OCI-LY1 (cell line): ENCODE results near the gene PTH2R.
"Not testable (repeated sequence)": the region's sequence is repeated elsewhere in the genome, so short reads cannot be mapped to it uniquely, and the experiment has no call there.

Experiments
- H2AFZ ChIP-seq: fragments of 200-600 bp; sonication (generic), shearing (Covaris generic); 2 replicates; pipeline ENCODE4 v1.6.0; 2014; ENCODE audit warnings: antibody characterized with exemption, mild to moderate bottlenecking, low read length
- H3F3A ChIP-seq: fragments of 200-600 bp; sonication (generic), shearing (Covaris generic); 2 replicates; pipeline ENCODE4 v1.6.0; 2014; ENCODE audit warnings: mild to moderate bottlenecking, antibody characterized with exemption, low read length, moderate library complexity; ENCODE audit not compliant: insufficient read depth
- H3K27ac ChIP-seq: fragments of 200-600 bp; sonication (generic); 2 replicates; pipeline ENCODE4 v1.5.1; 2014; ENCODE audit warnings: low read length, mixed run types, mild to moderate bottlenecking, low read depth; ENCODE audit not compliant: poor library complexity, severe bottlenecking
- H3K27me3 ChIP-seq: fragments of 200-600 bp; sonication (generic); 2 replicates; pipeline ENCODE4 v1.6.0; 2014; ENCODE audit warnings: antibody characterized with exemption, mild to moderate bottlenecking, low read length, moderate library complexity; ENCODE audit not compliant: insufficient read depth
- H3K36me3 ChIP-seq: fragments of 200-600 bp; sonication (generic); 2 replicates; pipeline ENCODE4 v1.6.1; 2014; ENCODE audit warnings: mild to moderate bottlenecking, antibody characterized with exemption, low read length, moderate library complexity, mixed read lengths; ENCODE audit not compliant: insufficient read depth
- H3K4me1 ChIP-seq: fragments of 200-600 bp; sonication (generic); 2 replicates; pipeline ENCODE4 v1.5.1; 2014; ENCODE audit warnings: mild to moderate bottlenecking, low read length, moderate library complexity; ENCODE audit not compliant: insufficient read depth, severe bottlenecking
- H3K4me2 ChIP-seq: fragments of 200-600 bp; sonication (generic), shearing (Covaris generic); 2 replicates; pipeline ENCODE4 v1.6.1; 2014; ENCODE audit warnings: low read length
- H3K4me3 ChIP-seq: fragments of 200-600 bp; sonication (generic); 2 replicates; pipeline ENCODE4 v1.5.1; 2014; ENCODE audit warnings: low read length, low read depth, mild to moderate bottlenecking, mixed read lengths; ENCODE audit not compliant: poor library complexity, severe bottlenecking
- H3K79me2 ChIP-seq: fragments of 200-600 bp; shearing (Covaris generic); 2 replicates; pipeline ENCODE4 v1.6.1; 2016; ENCODE audit warnings: mixed run types, low read length, mixed read lengths; ENCODE audit not compliant: insufficient read depth
- H3K9ac ChIP-seq: fragments of 200-600 bp; sonication (generic), shearing (Covaris generic); 2 replicates; pipeline ENCODE4 v1.6.1; 2014; ENCODE audit warnings: mild to moderate bottlenecking, low read length, mixed read lengths
- H3K9me2 ChIP-seq: fragments of 200-600 bp; sonication (generic), shearing (Covaris generic); 2 replicates; pipeline ENCODE4 v1.6.1; 2014; ENCODE audit warnings: low read depth, mild to moderate bottlenecking, low read length, mixed read lengths
- H3K9me3 ChIP-seq: fragments of 200-600 bp; shearing (Covaris generic); 2 replicates; pipeline ENCODE4 v1.6.1; 2014; ENCODE audit warnings: low read length, mixed read lengths
- H4K20me1 ChIP-seq: fragments of 200-600 bp; sonication (generic), shearing (Covaris generic); 2 replicates; pipeline ENCODE4 v1.6.0; 2016; ENCODE audit warnings: mild to moderate bottlenecking, low read length; ENCODE audit not compliant: insufficient read depth
- CTCF ChIP-seq: fragments of 200-600 bp; sonication (generic), shearing (Covaris generic); IDR thresholded peaks from 2 replicates; pipeline ENCODE4 v1.5.1; 2017; ENCODE audit warnings: mild to moderate bottlenecking, antibody characterized with exemption, low read length, moderate library complexity, mixed read lengths
- EZH2 ChIP-seq: fragments of 200-600 bp; sonication (generic), shearing (Covaris generic); IDR thresholded peaks from 2 replicates; pipeline ENCODE4 v1.8.0; 2017; ENCODE audit warnings: borderline replicate concordance, mixed run types, mild to moderate bottlenecking, antibody characterized with exemption, low read length, moderate library complexity, mixed read lengths

Gene PTH2R

GRCh38 chr2:208496129-208496528, 89.5 kb downstream of the PTH2R start:
- H3K36me3 ChIP-seq = no peaks in the 10 kb centered on the region
- H3K4me3 ChIP-seq = no peak overlapping the region
- TF ChIP-seq EZH2 = no peak
- TF ChIP-seq CTCF = no peak
- H3K4me2 ChIP-seq = no peak overlapping the region
- H3K9ac ChIP-seq = no peak overlapping the region
- H3K79me2 ChIP-seq = no peaks in the 10 kb centered on the region
- no peaks in the 10 kb centered on the region for H3K9me3 ChIP-seq
- no peaks in the 10 kb centered on the region for H3K9me2 ChIP-seq
- H3F3A ChIP-seq = no peaks in the 10 kb centered on the region
- H4K20me1 ChIP-seq = no peaks in the 10 kb centered on the region
- H3K27me3 ChIP-seq = no peaks in the 10 kb centered on the region
- H2AFZ ChIP-seq = no peak overlapping the region
- H3K27ac ChIP-seq = no peak overlapping the region
- no peaks in the 10 kb centered on the region for H3K4me1 ChIP-seq

- H3K27ac ChIP-seq = no peak overlapping the region
- no peaks in the 10 kb centered on the region for H3K79me2 ChIP-seq
- no peak for TF ChIP-seq EZH2
- no peak for TF ChIP-seq CTCF
- H3K9ac ChIP-seq = no peak overlapping the region
- H3K4me2 ChIP-seq = no peak overlapping the region
- no peak overlapping the region for H2AFZ ChIP-seq
- no peaks in the 10 kb centered on the region for H3K36me3 ChIP-seq
- H3F3A ChIP-seq = no peaks in the 10 kb centered on the region
- H3K9me2 ChIP-seq = no peaks in the 10 kb centered on the region
- H4K20me1 ChIP-seq = no peaks in the 10 kb centered on the region
- H3K4me1 ChIP-seq = no peaks in the 10 kb centered on the region
- H3K4me3 ChIP-seq = no peak overlapping the region
- no peaks in the 10 kb centered on the region for H3K9me3 ChIP-seq
- no peaks in the 10 kb centered on the region for H3K27me3 ChIP-seq
Measured at GRCh38 chr2:208501206-208501605, 94.6 kb downstream of the PTH2R start.

- Histone ChIP-seq H3K4me2 (no peak overlapping the region), H3K4me1 (no peaks in the 10 kb centered on the region), H3F3A (no peaks in the 10 kb centered on the region), H3K27me3 (no peaks in the 10 kb centered on the region), H3K36me3 (no peaks in the 10 kb centered on the region), H3K4me3 (no peak overlapping the region), H2AFZ (no peak overlapping the region), H3K79me2 (no peaks in the 10 kb centered on the region), H3K9ac (no peak overlapping the region), H3K9me2 (no peaks in the 10 kb centered on the region), H4K20me1 (no peaks in the 10 kb centered on the region), H3K9me3 (no peaks in the 10 kb centered on the region), H3K27ac (no peak overlapping the region)
- TF ChIP-seq CTCF (no peak), EZH2 (no peak)
Measured at GRCh38 chr2:208502288-208502687, 95.7 kb downstream of the PTH2R start.

GRCh38 chr2:208505365-208505764, 98.8 kb downstream of the PTH2R start:
- H4K20me1 ChIP-seq, H3K4me1 ChIP-seq, H3K9ac ChIP-seq, H3K27ac ChIP-seq, H3K9me2 ChIP-seq, H3K27me3 ChIP-seq, H3F3A ChIP-seq, H3K4me2 ChIP-seq, H3K4me3 ChIP-seq, H2AFZ ChIP-seq, H3K36me3 ChIP-seq, H3K79me2 ChIP-seq, H3K9me3 ChIP-seq: not testable (repeated sequence)
